Measurements from ENCODE around the gene ATP5ME.

Gene ATP5ME

DNA sequence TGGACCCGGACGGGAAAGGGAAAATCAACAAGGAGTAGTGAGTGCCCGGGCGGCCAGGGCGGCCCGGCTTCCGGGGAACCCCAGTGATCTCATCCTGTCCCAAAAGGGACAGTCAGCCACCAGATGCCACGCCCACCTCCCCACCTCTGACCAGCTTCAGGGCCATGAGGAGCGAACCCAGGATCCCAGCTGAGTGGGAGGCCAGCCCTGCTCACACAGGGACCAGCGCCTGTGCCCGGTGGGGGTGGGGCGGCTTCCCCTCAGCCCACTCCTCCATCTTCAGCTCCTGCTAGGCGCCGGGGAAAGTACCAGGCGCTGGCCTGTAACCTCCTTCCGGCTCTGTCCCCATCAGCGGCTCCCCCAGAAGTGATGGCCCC is 6.5 kb upstream of the ATP5ME start:
- TF ChIP-seq CSDC2 (CRISPR knock-in tag; IDR thresholded peaks at IDR 0.05): no peak
- TF ChIP-seq RARB (CRISPR knock-in tag; IDR thresholded peaks at IDR 0.05): no peak
- TF ChIP-seq GLIS3 (CRISPR knock-in tag; IDR thresholded peaks at IDR 0.05): no peak
- no peak for TF ChIP-seq OSR1 (CRISPR knock-in tag; IDR thresholded peaks at IDR 0.05)
- no peak for TF ChIP-seq POU6F1 (CRISPR knock-in tag; IDR thresholded peaks at IDR 0.05; ENCODE audit: borderline replicate concordance, low read depth)
- TF ChIP-seq ZFP3 (CRISPR knock-in tag; IDR thresholded peaks at IDR 0.05): no peak
- TF ChIP-seq, protein P1, sequence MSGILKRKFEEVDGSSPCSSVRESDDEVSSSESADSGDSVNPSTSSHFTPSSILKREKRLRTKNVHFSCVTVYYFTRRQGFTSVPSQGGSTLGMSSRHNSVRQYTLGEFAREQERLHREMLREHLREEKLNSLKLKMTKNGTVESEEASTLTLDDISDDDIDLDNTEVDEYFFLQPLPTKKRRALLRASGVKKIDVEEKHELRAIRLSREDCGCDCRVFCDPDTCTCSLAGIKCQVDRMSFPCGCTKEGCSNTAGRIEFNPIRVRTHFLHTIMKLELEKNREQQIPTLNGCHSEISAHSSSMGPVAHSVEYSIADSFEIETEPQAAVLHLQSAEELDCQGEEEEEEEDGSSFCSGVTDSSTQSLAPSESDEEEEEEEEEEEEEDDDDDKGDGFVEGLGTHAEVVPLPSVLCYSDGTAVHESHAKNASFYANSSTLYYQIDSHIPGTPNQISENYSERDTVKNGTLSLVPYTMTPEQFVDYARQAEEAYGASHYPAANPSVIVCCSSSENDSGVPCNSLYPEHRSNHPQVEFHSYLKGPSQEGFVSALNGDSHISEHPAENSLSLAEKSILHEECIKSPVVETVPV (CRISPR knock-in tag; IDR thresholded peaks at IDR 0.05): no peak
- TF ChIP-seq BACH2 (CRISPR knock-in tag; IDR thresholded peaks at IDR 0.05; ENCODE audit: borderline replicate concordance): no peak
- no peak for TF ChIP-seq ESRRG (CRISPR knock-in tag; IDR thresholded peaks at IDR 0.05)
- no peak for TF ChIP-seq ZFP30 (CRISPR knock-in tag; IDR thresholded peaks at IDR 0.05)
- no peak for TF ChIP-seq TSHZ2 (CRISPR knock-in tag; IDR thresholded peaks at IDR 0.05)
- TF ChIP-seq SNAI2 (CRISPR knock-in tag; IDR thresholded peaks at IDR 0.05): no peak
- no peak; the same call in 2 of the 3 replicates for ATAC-seq

DNA sequence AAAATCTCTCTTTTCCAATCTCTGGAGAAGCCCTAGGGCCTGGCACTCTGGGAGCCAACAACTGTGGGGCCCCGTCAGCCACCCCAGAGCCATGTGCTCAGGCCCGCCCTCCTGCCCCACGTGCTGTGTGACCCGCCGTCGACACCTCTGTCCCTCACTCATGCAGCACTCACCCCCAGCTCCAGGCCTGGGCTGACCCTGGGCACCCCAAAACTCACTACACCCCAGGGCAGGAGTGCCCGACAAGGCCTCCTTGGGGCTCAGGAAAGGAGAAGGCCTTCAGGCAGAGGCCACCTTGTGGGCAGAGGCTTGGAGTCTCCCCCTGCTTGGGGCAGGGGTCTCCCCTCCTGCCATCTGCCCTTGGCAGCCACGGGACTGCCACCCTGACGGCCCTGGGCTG is 6.0 kb upstream of the ATP5ME start:
- TF ChIP-seq, protein P1 (CRISPR knock-in tag; IDR thresholded peaks at IDR 0.05): no peak
- TF ChIP-seq ISL1 (CRISPR knock-in tag; IDR thresholded peaks at IDR 0.05) (no peak), ZFP3 (CRISPR knock-in tag; IDR thresholded peaks at IDR 0.05) (no peak), POU6F1 (CRISPR knock-in tag; IDR thresholded peaks at IDR 0.05; ENCODE audit: borderline replicate concordance, low read depth) (no peak), ZNF565 (CRISPR knock-in tag; conservative IDR thresholded peaks at IDR 0.05; ENCODE audit: low read depth) (no peak), CSDC2 (CRISPR knock-in tag; IDR thresholded peaks at IDR 0.05) (no peak), RARB (CRISPR knock-in tag; IDR thresholded peaks at IDR 0.05) (no peak), ZNF8 (CRISPR knock-in tag; IDR thresholded peaks at IDR 0.05) (no peak), PPARA (CRISPR knock-in tag; IDR thresholded peaks at IDR 0.05; ENCODE audit: borderline replicate concordance) (no peak), ESRRG (CRISPR knock-in tag; IDR thresholded peaks at IDR 0.05) (no peak), CREB5 (CRISPR knock-in tag; IDR thresholded peaks at IDR 0.05; ENCODE audit: low read depth) (no peak), TCF4 (CRISPR knock-in tag; IDR thresholded peaks at IDR 0.05; ENCODE audit: borderline replicate concordance) (no peak), OSR1 (CRISPR knock-in tag; IDR thresholded peaks at IDR 0.05) (no peak), ZC3H10 (CRISPR knock-in tag; IDR thresholded peaks at IDR 0.05) (no peak), SNAI2 (CRISPR knock-in tag; IDR thresholded peaks at IDR 0.05) (no peak)
- TF ChIP-seq, protein P2, sequence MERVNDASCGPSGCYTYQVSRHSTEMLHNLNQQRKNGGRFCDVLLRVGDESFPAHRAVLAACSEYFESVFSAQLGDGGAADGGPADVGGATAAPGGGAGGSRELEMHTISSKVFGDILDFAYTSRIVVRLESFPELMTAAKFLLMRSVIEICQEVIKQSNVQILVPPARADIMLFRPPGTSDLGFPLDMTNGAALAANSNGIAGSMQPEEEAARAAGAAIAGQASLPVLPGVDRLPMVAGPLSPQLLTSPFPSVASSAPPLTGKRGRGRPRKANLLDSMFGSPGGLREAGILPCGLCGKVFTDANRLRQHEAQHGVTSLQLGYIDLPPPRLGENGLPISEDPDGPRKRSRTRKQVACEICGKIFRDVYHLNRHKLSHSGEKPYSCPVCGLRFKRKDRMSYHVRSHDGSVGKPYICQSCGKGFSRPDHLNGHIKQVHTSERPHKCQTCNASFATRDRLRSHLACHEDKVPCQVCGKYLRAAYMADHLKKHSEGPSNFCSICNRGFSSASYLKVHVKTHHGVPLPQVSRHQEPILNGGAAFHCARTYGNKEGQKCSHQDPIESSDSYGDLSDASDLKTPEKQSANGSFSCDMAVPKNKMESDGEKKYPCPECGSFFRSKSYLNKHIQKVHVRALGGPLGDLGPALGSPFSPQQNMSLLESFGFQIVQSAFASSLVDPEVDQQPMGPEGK (CRISPR knock-in tag; IDR thresholded peaks at IDR 0.05; ENCODE audit: borderline replicate concordance): no peak
- ATAC-seq: no peak

Measured in SK-N-SH treated with all-trans-retinoic acid at 6 μM for 48 hours (cell line).